Measurements from ENCODE around the gene EMC9. TPM values are rescaled to one million over a fixed set of nuclear protein-coding genes. Genes with fewer than 3 reads are reported as not detected.

Gene EMC9
- total RNA-seq, 1 experiment from 2014 or later = 35.3 TPM

DNA sequence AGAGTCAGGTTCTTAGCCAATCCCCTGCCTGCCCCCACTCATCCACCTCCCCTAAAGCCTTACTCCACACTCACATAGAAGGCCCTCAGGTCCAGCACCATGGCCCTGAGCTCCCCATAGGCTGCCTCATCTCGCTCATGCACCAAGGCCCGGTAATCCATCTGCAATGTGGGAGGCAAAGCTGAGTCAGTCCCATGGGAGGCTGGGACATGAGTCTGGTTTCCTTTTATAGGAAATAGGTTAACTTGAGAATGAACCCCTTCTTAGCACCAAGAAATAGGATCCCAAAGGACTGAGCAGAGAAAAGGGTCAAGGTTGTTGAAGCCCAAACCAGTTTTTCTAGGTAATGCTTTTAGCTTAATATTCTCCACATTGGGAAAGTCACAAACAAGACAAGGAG is 2.1 kb upstream of the EMC9 start:
- Histone ChIP-seq H3K36me3 (ENCODE audit: insufficient read depth, low read length) (peaks cover 21% of the 10 kb centered on the region), H4K20me1 (ENCODE audit: insufficient read depth, low read depth, low read length) (peaks cover 9% of the 10 kb centered on the region), H2AFZ (ENCODE audit: low read length) (no peak overlapping the region), H3K9me3 (ENCODE audit: low read length) (no peaks in the 10 kb centered on the region), H3K9me2 (replicated peaks; ENCODE audit: insufficient read depth, low read length) (no peaks in the 10 kb centered on the region), H3K27ac (ENCODE audit: low read length) (peak overlapping the region; percentile 2; the same call in 1 of the 2 replicates), H3K79me2 (ENCODE audit: low read length) (peaks cover 66% of the 10 kb centered on the region), H3K4me2 (ENCODE audit: low read depth, low read length, poor library complexity, severe bottlenecking) (no peak overlapping the region), H3K4me3 (ENCODE audit: low read length) (no peak overlapping the region), H3K4me1 (ENCODE audit: low read length) (peaks cover 59% of the 10 kb centered on the region), H3K9ac (ENCODE audit: low read length) (no peak overlapping the region), H3K27me3 (ENCODE audit: low read length) (no peaks in the 10 kb centered on the region)
- DNase-seq = no peak

DNA sequence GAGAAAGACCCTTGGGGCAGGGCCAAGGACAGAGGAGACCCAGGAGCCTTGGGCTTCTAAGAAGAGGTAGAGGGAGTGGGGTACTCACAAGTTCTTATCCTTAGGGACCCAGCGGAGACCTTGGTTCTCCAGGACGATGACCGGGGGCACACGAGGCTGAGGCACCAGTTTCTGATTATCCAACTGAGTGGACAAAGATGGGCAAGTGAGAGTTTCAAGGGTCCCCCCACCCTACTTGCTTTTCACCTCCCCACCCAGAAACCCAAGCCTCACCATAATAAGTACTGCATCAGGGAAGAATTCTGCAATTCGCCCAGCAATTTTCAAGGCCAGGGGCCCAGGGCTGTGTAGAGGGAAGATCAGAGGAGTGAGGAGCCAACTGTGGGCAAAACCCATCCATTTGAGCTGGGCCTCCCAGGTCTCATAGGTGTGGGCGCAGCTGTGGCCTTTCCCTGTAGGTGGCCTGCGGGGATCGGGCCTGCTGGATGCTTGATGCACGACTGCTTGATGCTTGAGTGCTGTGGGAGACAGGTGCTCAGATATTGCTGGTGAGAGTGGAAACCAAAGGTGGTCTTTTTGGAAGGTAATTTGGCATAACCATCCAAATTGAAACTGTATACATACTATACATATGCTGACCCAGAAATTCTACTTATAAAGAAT is 2.0 kb downstream of the EMC9 start:
- H3K4me2 ChIP-seq (ENCODE audit: low read depth, low read length, poor library complexity, severe bottlenecking) = peak overlapping the region; percentile 76
- DNase-seq = peak; percentile 62

DNA sequence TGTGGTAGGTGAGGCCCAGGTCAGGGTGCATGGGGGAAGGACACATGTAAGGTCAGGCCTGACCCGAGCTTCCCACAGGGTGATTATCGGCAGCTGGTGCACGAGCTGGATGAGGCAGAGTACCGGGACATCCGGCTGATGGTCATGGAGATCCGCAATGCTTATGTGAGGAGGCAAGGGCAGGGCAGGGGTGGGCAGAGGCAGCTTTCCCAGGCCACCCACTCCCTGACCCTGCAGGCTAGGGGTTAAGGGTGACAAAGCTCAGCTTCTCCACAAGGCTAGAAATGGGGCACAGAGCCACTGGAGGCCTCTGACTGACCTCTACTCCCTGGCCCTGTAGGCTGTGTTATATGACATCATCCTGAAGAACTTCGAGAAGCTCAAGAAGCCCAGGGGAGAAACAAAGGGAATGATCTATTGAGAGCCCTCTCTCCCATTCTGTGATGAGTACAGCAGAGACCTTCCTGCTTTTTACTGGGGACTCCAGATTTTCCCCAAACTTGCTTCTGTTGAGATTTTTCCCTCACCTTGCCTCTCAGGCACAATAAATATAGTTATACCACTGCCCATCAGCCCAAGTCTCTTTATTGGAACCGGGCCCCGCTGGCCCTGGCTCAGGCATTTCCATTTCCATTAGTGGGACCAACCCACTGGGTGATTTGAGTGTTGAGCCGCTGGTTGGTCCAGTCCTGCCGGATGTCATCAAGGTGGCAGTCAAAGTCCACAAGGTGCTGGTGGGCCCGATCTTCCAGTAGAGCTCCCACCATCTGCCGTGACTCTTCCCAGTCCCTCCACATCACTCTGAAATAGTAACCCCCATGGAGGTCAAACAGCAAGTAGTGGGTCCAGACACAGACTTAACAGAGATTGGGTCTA is 2.8 kb downstream of the EMC9 start:
- Histone ChIP-seq H3K4me1 (ENCODE audit: low read length) (peaks cover 60% of the 10 kb centered on the region), H3K4me2 (ENCODE audit: low read depth, low read length, poor library complexity, severe bottlenecking) (peak overlapping the region; percentile 87), H2AFZ (ENCODE audit: low read length) (no peak overlapping the region), H3K27ac (ENCODE audit: low read length) (no peak overlapping the region), H3K36me3 (ENCODE audit: insufficient read depth, low read length) (peaks cover 23% of the 10 kb centered on the region), H3K9me3 (ENCODE audit: low read length) (no peaks in the 10 kb centered on the region), H3K4me3 (ENCODE audit: low read length) (no peak overlapping the region; the same call in 1 of the 2 replicates), H3K79me2 (ENCODE audit: low read length) (peaks cover 51% of the 10 kb centered on the region), H3K9me2 (replicated peaks; ENCODE audit: insufficient read depth, low read length) (no peaks in the 10 kb centered on the region), H4K20me1 (ENCODE audit: insufficient read depth, low read depth, low read length) (no peaks in the 10 kb centered on the region), H3K27me3 (ENCODE audit: low read length) (no peaks in the 10 kb centered on the region), H3K9ac (ENCODE audit: low read length) (peak overlapping the region; percentile 94)
- no peak for DNase-seq

More for the DNA sequence above, 2.0 kb downstream of the EMC9 start:
- peak overlapping the region; percentile 83 for H3K4me3 ChIP-seq (ENCODE audit: low read length)
- H3K9me3 ChIP-seq (ENCODE audit: low read length) = no peaks in the 10 kb centered on the region
- peaks cover 24% of the 10 kb centered on the region for H3K36me3 ChIP-seq (ENCODE audit: insufficient read depth, low read length)
- no peaks in the 10 kb centered on the region for H3K9me2 ChIP-seq (replicated peaks; ENCODE audit: insufficient read depth, low read length)
- no peaks in the 10 kb centered on the region for H3K27me3 ChIP-seq (ENCODE audit: low read length)
- peaks cover 67% of the 10 kb centered on the region for H3K4me1 ChIP-seq (ENCODE audit: low read length)
- H4K20me1 ChIP-seq (ENCODE audit: insufficient read depth, low read depth, low read length) = no peaks in the 10 kb centered on the region
- peak overlapping the region; percentile 94 for H3K9ac ChIP-seq (ENCODE audit: low read length)
- H3K27ac ChIP-seq (ENCODE audit: low read length) = peak overlapping the region; percentile 52
- H3K79me2 ChIP-seq (ENCODE audit: low read length) = peaks cover 59% of the 10 kb centered on the region
- no peak overlapping the region for H2AFZ ChIP-seq (ENCODE audit: low read length)

DNA sequence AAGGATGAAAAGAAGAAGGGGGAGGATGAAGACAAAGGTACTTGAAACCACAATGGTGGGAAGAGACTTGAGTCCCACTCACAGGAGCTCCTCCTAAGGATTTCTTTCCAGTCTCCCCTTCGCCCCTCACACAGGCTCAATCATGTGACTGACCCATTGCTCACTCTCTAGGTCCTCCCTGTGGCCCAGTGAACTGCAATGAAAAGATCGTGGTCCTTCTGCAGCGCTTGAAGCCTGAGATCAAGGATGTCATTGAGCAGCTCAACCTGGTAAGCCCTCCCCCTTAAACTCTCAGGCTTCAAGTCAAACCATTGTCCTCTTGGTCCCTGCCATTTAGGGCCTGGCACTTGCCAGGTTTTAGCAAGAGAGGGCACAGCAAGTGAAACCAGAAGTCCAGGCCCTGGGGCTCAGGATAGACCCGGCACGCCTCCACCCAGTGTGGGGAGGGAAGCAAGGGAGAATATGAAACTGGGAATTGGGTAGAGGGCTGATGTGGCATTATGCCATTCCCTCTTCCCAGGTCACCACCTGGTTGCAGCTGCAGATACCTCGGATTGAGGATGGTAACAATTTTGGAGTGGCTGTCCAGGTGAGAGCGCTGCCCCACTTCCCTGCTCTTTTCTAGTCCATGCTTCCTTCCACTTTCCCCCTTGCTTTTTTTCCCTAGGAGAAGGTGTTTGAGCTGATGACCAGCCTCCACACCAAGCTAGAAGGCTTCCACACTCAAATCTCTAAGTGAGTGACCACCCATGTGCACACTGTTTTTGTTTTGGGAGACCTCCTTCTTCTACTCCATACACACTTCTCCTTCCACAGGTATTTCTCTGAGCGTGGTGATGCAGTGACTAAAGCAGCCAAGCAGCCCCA is 3.6 kb downstream of the EMC9 start:
- H3K79me2 ChIP-seq (ENCODE audit: low read length) = peaks cover 51% of the 10 kb centered on the region
- no peaks in the 10 kb centered on the region for H3K9me2 ChIP-seq (replicated peaks; ENCODE audit: insufficient read depth, low read length)
- DNase-seq = peak; percentile 60
- no peaks in the 10 kb centered on the region for H3K9me3 ChIP-seq (ENCODE audit: low read length)
- H3K4me1 ChIP-seq (ENCODE audit: low read length) = peaks cover 51% of the 10 kb centered on the region
- peak overlapping the region; percentile 71 for H3K27ac ChIP-seq (ENCODE audit: low read length)
- H3K9ac ChIP-seq (ENCODE audit: low read length) = peak overlapping the region; percentile 98
- peak overlapping the region; percentile 87 for H3K4me2 ChIP-seq (ENCODE audit: low read depth, low read length, poor library complexity, severe bottlenecking)
- H3K36me3 ChIP-seq (ENCODE audit: insufficient read depth, low read length) = peaks cover 23% of the 10 kb centered on the region
- H3K4me3 ChIP-seq (ENCODE audit: low read length) = peak overlapping the region; percentile 98
- no peak overlapping the region for H2AFZ ChIP-seq (ENCODE audit: low read length)
- H3K27me3 ChIP-seq (ENCODE audit: low read length) = no peaks in the 10 kb centered on the region
- no peaks in the 10 kb centered on the region for H4K20me1 ChIP-seq (ENCODE audit: insufficient read depth, low read depth, low read length)

DNA sequence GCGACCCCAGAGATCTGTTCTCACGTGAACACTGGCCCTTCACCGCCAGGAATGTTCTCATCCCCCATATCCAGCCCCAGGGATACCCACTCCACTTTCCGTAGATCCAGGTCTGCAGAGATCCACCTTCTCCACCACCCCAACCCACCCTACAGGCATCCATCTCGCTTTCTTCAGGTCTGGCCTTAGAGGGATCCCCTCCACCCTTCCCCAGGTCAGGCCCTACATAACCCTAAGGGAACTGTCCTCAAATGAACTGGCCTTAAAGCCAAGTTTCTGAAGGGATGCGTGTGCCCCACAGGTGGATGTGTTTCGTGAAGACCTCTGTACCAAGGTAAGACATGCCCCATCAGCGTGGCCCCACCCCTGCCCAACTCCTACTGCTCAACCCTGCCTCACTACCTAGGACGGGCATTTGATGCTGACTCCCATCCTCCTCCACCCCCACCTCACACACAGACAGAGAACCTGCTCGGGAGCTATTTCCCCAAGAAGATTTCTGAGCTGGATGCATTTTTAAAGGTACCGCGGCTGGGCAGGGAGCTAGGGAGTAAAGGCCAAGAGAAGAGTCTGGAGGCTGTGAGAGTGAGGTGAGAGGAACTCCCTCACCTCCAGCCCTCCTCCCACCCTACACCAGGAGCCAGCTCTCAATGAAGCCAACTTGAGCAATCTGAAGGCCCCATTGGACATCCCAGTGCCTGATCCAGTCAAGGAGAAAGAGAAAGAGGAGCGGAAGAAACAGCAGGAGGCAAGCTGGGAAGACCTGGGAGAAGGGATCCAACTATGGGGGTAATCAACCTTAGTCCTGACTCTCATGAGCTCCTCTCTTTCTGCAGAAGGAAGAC is 4.5 kb downstream of the EMC9 start:
- peaks cover 51% of the 10 kb centered on the region for H3K79me2 ChIP-seq (ENCODE audit: low read length)
- H3K36me3 ChIP-seq (ENCODE audit: insufficient read depth, low read length) = peaks cover 23% of the 10 kb centered on the region
- DNase-seq = peak; percentile 82
- H4K20me1 ChIP-seq (ENCODE audit: insufficient read depth, low read depth, low read length) = no peaks in the 10 kb centered on the region
- no peaks in the 10 kb centered on the region for H3K27me3 ChIP-seq (ENCODE audit: low read length)
- no peak overlapping the region for H2AFZ ChIP-seq (ENCODE audit: low read length)
- peaks cover 44% of the 10 kb centered on the region for H3K4me1 ChIP-seq (ENCODE audit: low read length)
- no peaks in the 10 kb centered on the region for H3K9me3 ChIP-seq (ENCODE audit: low read length)
- peak overlapping the region; percentile 98 for H3K9ac ChIP-seq (ENCODE audit: low read length)
- peak overlapping the region; percentile 98 for H3K4me3 ChIP-seq (ENCODE audit: low read length)
- peak overlapping the region; percentile 87 for H3K4me2 ChIP-seq (ENCODE audit: low read depth, low read length, poor library complexity, severe bottlenecking)
- H3K9me2 ChIP-seq (replicated peaks; ENCODE audit: insufficient read depth, low read length) = no peaks in the 10 kb centered on the region
- peak overlapping the region; percentile 71 for H3K27ac ChIP-seq (ENCODE audit: low read length)

DNA sequence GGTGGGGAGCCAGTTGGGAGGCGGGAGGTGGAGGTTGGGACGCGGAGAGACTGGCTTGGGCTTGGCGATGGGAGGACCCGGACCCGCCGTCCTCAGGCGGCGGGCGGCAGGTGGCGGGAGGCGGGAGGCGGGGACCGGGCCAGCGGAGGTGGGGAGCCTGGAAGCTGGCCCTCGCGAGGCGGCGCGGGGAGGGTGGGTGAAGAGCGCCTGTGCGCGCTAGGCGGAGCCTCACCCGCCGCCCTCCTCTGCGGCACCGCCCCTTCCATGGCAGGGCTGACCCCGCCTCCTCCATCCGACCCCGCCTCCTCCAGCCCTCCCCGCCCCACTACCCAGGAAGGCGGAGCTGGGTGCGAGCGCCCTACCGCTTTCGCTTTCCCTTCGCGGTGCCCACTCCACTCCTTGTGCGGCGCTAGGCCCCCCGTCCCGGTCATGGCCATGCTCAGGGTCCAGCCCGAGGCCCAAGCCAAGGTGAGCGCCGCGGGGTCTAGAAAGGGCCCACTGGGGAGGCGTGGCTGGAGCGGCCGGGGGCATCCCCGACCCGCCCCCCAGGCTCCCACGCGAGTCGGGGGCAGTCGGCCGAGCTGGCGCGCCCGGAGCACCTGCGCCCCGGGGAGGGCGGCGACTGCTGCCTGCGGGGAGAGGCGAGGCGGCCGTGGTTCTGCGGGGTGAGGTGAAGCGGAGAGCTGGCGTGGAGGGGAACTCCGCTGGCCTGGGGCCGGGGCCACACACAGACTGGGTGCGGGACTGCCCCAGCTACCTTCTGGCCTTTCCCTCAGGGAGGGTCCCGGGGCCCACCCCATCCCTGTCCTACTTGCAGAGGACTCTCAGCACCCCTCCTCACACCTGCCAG is 5.3 kb downstream of the EMC9 start, which contains the start of gene PSME1:
Gene PSME1, plus strand, starts transcription at position 361 of the 850 bp plus-strand sequence. Its CDS starts 69 bp downstream, at position 430.
- Histone ChIP-seq H3K4me1 (ENCODE audit: low read length) (peaks cover 42% of the 10 kb centered on the region), H3K4me3 (ENCODE audit: low read length) (peak within 1 kb of the TSS; percentile 98), H3K79me2 (ENCODE audit: low read length) (peaks cover 48% of the 10 kb centered on the region)

DNA sequence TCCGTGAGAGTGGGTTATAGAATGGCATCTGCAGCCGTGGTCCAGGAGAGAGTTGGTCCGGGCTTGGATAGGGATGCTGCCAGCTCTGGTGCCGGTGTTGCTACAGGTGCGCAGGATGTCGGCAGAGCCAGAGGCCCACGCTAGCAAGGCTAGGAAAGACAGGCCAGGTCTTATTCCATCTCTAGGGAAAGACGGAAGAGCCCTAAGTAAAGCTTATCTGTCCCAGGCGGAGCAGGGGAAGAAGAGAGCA is 5.9 kb downstream of the EMC9 start:
- peak overlapping the region; percentile 98 for H3K4me3 ChIP-seq (ENCODE audit: low read length)
- H3K9me3 ChIP-seq (ENCODE audit: low read length) = no peaks in the 10 kb centered on the region
- peaks cover 23% of the 10 kb centered on the region for H3K36me3 ChIP-seq (ENCODE audit: insufficient read depth, low read length)
- H3K4me1 ChIP-seq (ENCODE audit: low read length) = peaks cover 42% of the 10 kb centered on the region
- peak overlapping the region; percentile 54 for H3K27ac ChIP-seq (ENCODE audit: low read length)
- no peaks in the 10 kb centered on the region for H3K27me3 ChIP-seq (ENCODE audit: low read length)
- H3K4me2 ChIP-seq (ENCODE audit: low read depth, low read length, poor library complexity, severe bottlenecking) = peak overlapping the region; percentile 87
- H2AFZ ChIP-seq (ENCODE audit: low read length) = peak overlapping the region; percentile 76
- H4K20me1 ChIP-seq (ENCODE audit: insufficient read depth, low read depth, low read length) = no peaks in the 10 kb centered on the region
- no peaks in the 10 kb centered on the region for H3K9me2 ChIP-seq (replicated peaks; ENCODE audit: insufficient read depth, low read length)
- peak overlapping the region; percentile 98 for H3K9ac ChIP-seq (ENCODE audit: low read length)
- peaks cover 43% of the 10 kb centered on the region for H3K79me2 ChIP-seq (ENCODE audit: low read length)
- DNase-seq = no peak

More for the DNA sequence above, 5.3 kb downstream of the EMC9 start, which contains the start of gene PSME1:
- Histone ChIP-seq H3K9me3 (ENCODE audit: low read length) (no peaks in the 10 kb centered on the region), H3K36me3 (ENCODE audit: insufficient read depth, low read length) (peaks cover 23% of the 10 kb centered on the region), H3K27me3 (ENCODE audit: low read length) (no peaks in the 10 kb centered on the region), H3K9me2 (replicated peaks; ENCODE audit: insufficient read depth, low read length) (no peaks in the 10 kb centered on the region), H3K27ac (ENCODE audit: low read length) (peak within 1 kb of the TSS; percentile 71), H2AFZ (ENCODE audit: low read length) (peak within 1 kb of the TSS; percentile 76), H3K9ac (ENCODE audit: low read length) (peak within 1 kb of the TSS; percentile 98), H4K20me1 (ENCODE audit: insufficient read depth, low read depth, low read length) (no peaks in the 10 kb centered on the region), H3K4me2 (ENCODE audit: low read depth, low read length, poor library complexity, severe bottlenecking) (peak within 1 kb of the TSS; percentile 87)
- peak; percentile 99 for DNase-seq
